ENCODE results near the gene CNTLN. TPM values are rescaled to one million over a fixed set of nuclear protein-coding genes. Genes with fewer than 3 reads are reported as not detected.

The CNTLN gene
- total RNA-seq, 1 donor = 17.7 TPM

GRCh38 chr9:17453751-17454150, 318.9 kb downstream of the CNTLN start:
- no peak for TF ChIP-seq CTCF (IDR thresholded peaks at IDR 0.05; ENCODE audit: extremely low read depth, low read depth, low read length)
- Histone ChIP-seq H4K20me1 (ENCODE audit: insufficient read depth, low read length) (no peaks in the 10 kb centered on the region), H3K27me3 (ENCODE audit: insufficient read depth, low read length) (no peaks in the 10 kb centered on the region), H3K4me2 (ENCODE audit: insufficient read depth, low read length) (no peak overlapping the region), H3K36me3 (ENCODE audit: insufficient read depth, low read length) (no peaks in the 10 kb centered on the region), H3K27ac (ENCODE audit: low read depth, low read length) (no peak overlapping the region), H2AFZ (ENCODE audit: low read length) (no peak overlapping the region), H3K79me2 (ENCODE audit: insufficient read depth, low read length) (no peaks in the 10 kb centered on the region), H3K4me1 (ENCODE audit: insufficient read depth, low read length) (no peaks in the 10 kb centered on the region), H3K4me3 (ENCODE audit: insufficient read depth, low read length) (no peak overlapping the region), H3K9me3 (ENCODE audit: low read depth, low read length) (no peaks in the 10 kb centered on the region)
- DNase-seq (ENCODE audit: insufficient read length, low spot score, missing footprints) = no peak

- no peak for DNase-seq (ENCODE audit: insufficient read length, low spot score, missing footprints)
Measured at GRCh38 chr9:17462869-17463464, 328.1 kb downstream of the CNTLN start.

GRCh38 chr9:17470036-17470813, 335.4 kb downstream of the CNTLN start:
- H3K4me1 ChIP-seq (ENCODE audit: insufficient read depth, low read length) = no peaks in the 10 kb centered on the region
- DNase-seq (ENCODE audit: insufficient read length, low spot score, missing footprints) = no peak
- H4K20me1 ChIP-seq (ENCODE audit: insufficient read depth, low read length) = no peaks in the 10 kb centered on the region
- TF ChIP-seq CTCF (IDR thresholded peaks at IDR 0.05; ENCODE audit: extremely low read depth, low read depth, low read length) = no peak
- no peaks in the 10 kb centered on the region for H3K27me3 ChIP-seq (ENCODE audit: insufficient read depth, low read length)
- no peak overlapping the region for H3K27ac ChIP-seq (ENCODE audit: low read depth, low read length)
- no peaks in the 10 kb centered on the region for H3K79me2 ChIP-seq (ENCODE audit: insufficient read depth, low read length)
- no peaks in the 10 kb centered on the region for H3K9me3 ChIP-seq (ENCODE audit: low read depth, low read length)
- peaks cover 3% of the 10 kb centered on the region for H3K36me3 ChIP-seq (ENCODE audit: insufficient read depth, low read length)
- no peak overlapping the region for H3K4me3 ChIP-seq (ENCODE audit: insufficient read depth, low read length)
- no peak overlapping the region for H3K4me2 ChIP-seq (ENCODE audit: insufficient read depth, low read length)
- H2AFZ ChIP-seq (ENCODE audit: low read length) = no peak overlapping the region

More at GRCh38 chr9:17462869-17463464, 328.1 kb downstream of the CNTLN start:
- Histone ChIP-seq H3K4me3 (ENCODE audit: insufficient read depth, low read length) (no peak overlapping the region), H3K27ac (ENCODE audit: low read depth, low read length) (no peak overlapping the region), H3K9me3 (ENCODE audit: low read depth, low read length) (no peaks in the 10 kb centered on the region), H3K4me1 (ENCODE audit: insufficient read depth, low read length) (no peaks in the 10 kb centered on the region), H3K4me2 (ENCODE audit: insufficient read depth, low read length) (no peak overlapping the region), H3K27me3 (ENCODE audit: insufficient read depth, low read length) (no peaks in the 10 kb centered on the region), H3K79me2 (ENCODE audit: insufficient read depth, low read length) (no peaks in the 10 kb centered on the region), H2AFZ (ENCODE audit: low read length) (no peak overlapping the region), H4K20me1 (ENCODE audit: insufficient read depth, low read length) (no peaks in the 10 kb centered on the region), H3K36me3 (ENCODE audit: insufficient read depth, low read length) (peaks cover 8% of the 10 kb centered on the region)
- peak; percentile 75 for TF ChIP-seq CTCF (IDR thresholded peaks at IDR 0.05; ENCODE audit: extremely low read depth, low read depth, low read length)

DNA sequence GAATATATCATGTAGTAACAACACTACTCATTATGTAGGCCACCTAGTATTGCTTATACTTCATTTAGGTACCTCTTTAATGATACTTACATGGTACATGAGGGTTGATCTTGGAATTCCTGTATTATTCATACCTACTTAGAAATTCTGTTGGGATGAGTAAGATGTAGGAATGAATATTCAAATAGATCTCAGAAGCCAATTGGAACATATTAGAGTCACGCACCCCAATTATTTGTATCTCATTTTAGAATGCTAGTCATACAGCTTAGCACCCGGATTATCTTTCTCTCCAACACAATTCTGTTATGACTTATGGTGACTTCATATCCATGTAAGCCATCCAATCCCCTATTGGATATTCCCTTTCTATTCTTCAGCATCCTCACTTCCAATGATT, 337.3 kb downstream of the CNTLN start:
- Histone ChIP-seq H3K9me3 (ENCODE audit: low read depth, low read length) (no peaks in the 10 kb centered on the region), H2AFZ (ENCODE audit: low read length) (no peak overlapping the region), H3K4me1 (ENCODE audit: insufficient read depth, low read length) (no peaks in the 10 kb centered on the region), H3K27ac (ENCODE audit: low read depth, low read length) (no peak overlapping the region), H3K27me3 (ENCODE audit: insufficient read depth, low read length) (no peaks in the 10 kb centered on the region), H3K4me2 (ENCODE audit: insufficient read depth, low read length) (no peak overlapping the region), H3K36me3 (ENCODE audit: insufficient read depth, low read length) (no peaks in the 10 kb centered on the region), H3K79me2 (ENCODE audit: insufficient read depth, low read length) (no peaks in the 10 kb centered on the region), H3K4me3 (ENCODE audit: insufficient read depth, low read length) (no peak overlapping the region), H4K20me1 (ENCODE audit: insufficient read depth, low read length) (no peaks in the 10 kb centered on the region)
- TF ChIP-seq CTCF (IDR thresholded peaks at IDR 0.05; ENCODE audit: extremely low read depth, low read depth, low read length) = no peak
- DNase-seq (ENCODE audit: insufficient read length, low spot score, missing footprints) = no peak
